Adipocyte (in vitro differentiated cells): ENCODE measurements around the gene MYO1G.

Experiments used
- DNase-seq: peaks from one replicate; pipeline ENCODE4 v3.0.0-alpha.2; 2015; ENCODE audit warnings: low read depth
- H3K27me3 ChIP-seq: replicated peaks from 2 replicates; pipeline ENCODE4 v1.7.0; 2013; ENCODE audit warnings: mild to moderate bottlenecking, low read length, moderate library complexity; ENCODE audit not compliant: control insufficient read depth, insufficient read depth
- H3K36me3 ChIP-seq: 2 replicates; pipeline ENCODE4 v1.7.0; 2013; ENCODE audit warnings: low read length, mild to moderate bottlenecking, moderate library complexity; ENCODE audit not compliant: control insufficient read depth, insufficient read depth, severe bottlenecking
- H3K4me1 ChIP-seq: 2 replicates; pipeline ENCODE4 v1.7.0; 2013; ENCODE audit warnings: mild to moderate bottlenecking, low read length, moderate library complexity; ENCODE audit not compliant: control insufficient read depth, insufficient read depth
- H3K4me3 ChIP-seq: 2 replicates; pipeline ENCODE4 v1.7.0; 2013; ENCODE audit warnings: mild to moderate bottlenecking, low read length, moderate library complexity
- H3K9ac ChIP-seq: 2 replicates; pipeline ENCODE4 v1.7.0; 2013; ENCODE audit warnings: mild to moderate bottlenecking, low read length, moderate library complexity
- H3K9me3 ChIP-seq: 2 replicates; pipeline ENCODE4 v1.7.0; 2013; ENCODE audit warnings: mild to moderate bottlenecking, low read length, moderate library complexity; ENCODE audit not compliant: control insufficient read depth

The MYO1G gene

GRCh38 chr7:44985033-44985695 lies 6.3 kb upstream of the MYO1G start:
- H3K4me3 ChIP-seq, result peak overlapping the region; percentile 88

GRCh38 chr7:44984478-44984758 lies 5.6 kb upstream of the MYO1G start:
- Histone ChIP-seq H3K4me3 (peak overlapping the region; percentile 88), H3K36me3 (peaks cover 40% of the 10 kb centered on the region), H3K4me1 (peaks cover 45% of the 10 kb centered on the region), H3K9ac (peak overlapping the region; percentile 49), H3K27me3 (no peaks in the 10 kb centered on the region), H3K9me3 (no peaks in the 10 kb centered on the region)
- no peak for DNase-seq

More at GRCh38 chr7:44985033-44985695, 6.3 kb upstream of the MYO1G start:
- H3K4me1 ChIP-seq, result peaks cover 42% of the 10 kb centered on the region
- no peak for DNase-seq
- H3K36me3 ChIP-seq, result peaks cover 40% of the 10 kb centered on the region
- no peaks in the 10 kb centered on the region for H3K27me3 ChIP-seq
- no peaks in the 10 kb centered on the region for H3K9me3 ChIP-seq
- H3K9ac ChIP-seq, result peak overlapping the region; percentile 89

GRCh38 chr7:44983742-44984477 lies 5.1 kb upstream of the MYO1G start:
- H3K27me3 ChIP-seq, result no peaks in the 10 kb centered on the region
- H3K4me3 ChIP-seq, result peak overlapping the region; percentile 88
- H3K9me3 ChIP-seq, result no peaks in the 10 kb centered on the region
- H3K4me1 ChIP-seq, result peaks cover 46% of the 10 kb centered on the region
- H3K36me3 ChIP-seq, result peaks cover 40% of the 10 kb centered on the region
- DNase-seq, result no peak
- H3K9ac ChIP-seq, result peak overlapping the region; percentile 49

GRCh38 chr7:44982970-44983369 lies 4.2 kb upstream of the MYO1G start:
- H3K27me3 ChIP-seq, result no peaks in the 10 kb centered on the region
- DNase-seq, result no peak

GRCh38 chr7:44982535-44982923 lies 3.7 kb upstream of the MYO1G start:
- peaks cover 46% of the 10 kb centered on the region for H3K4me1 ChIP-seq
- peaks cover 40% of the 10 kb centered on the region for H3K36me3 ChIP-seq
- H3K9me3 ChIP-seq, result no peaks in the 10 kb centered on the region

More at GRCh38 chr7:44982970-44983369, 4.2 kb upstream of the MYO1G start:
- Histone ChIP-seq H3K4me1 (peaks cover 46% of the 10 kb centered on the region), H3K36me3 (peaks cover 40% of the 10 kb centered on the region), H3K4me3 (no peak overlapping the region), H3K9me3 (no peaks in the 10 kb centered on the region), H3K9ac (no peak overlapping the region)

GRCh38 chr7:44981035-44981706 lies 2.4 kb upstream of the MYO1G start:
- peaks cover 40% of the 10 kb centered on the region for H3K36me3 ChIP-seq
- no peak overlapping the region for H3K4me3 ChIP-seq
- H3K4me1 ChIP-seq, result peaks cover 42% of the 10 kb centered on the region
- no peaks in the 10 kb centered on the region for H3K27me3 ChIP-seq
- H3K9ac ChIP-seq, result no peak overlapping the region
- DNase-seq, result no peak
- no peaks in the 10 kb centered on the region for H3K9me3 ChIP-seq

More at GRCh38 chr7:44982535-44982923, 3.7 kb upstream of the MYO1G start:
- Histone ChIP-seq H3K9ac (no peak overlapping the region), H3K27me3 (no peaks in the 10 kb centered on the region), H3K4me3 (no peak overlapping the region)
- no peak for DNase-seq

- Histone ChIP-seq H3K27me3 (no peaks in the 10 kb centered on the region), H3K4me3 (no peak overlapping the region), H3K36me3 (peaks cover 40% of the 10 kb centered on the region), H3K4me1 (peaks cover 36% of the 10 kb centered on the region), H3K9me3 (no peaks in the 10 kb centered on the region), H3K9ac (no peak overlapping the region)
- no peak for DNase-seq
Observed at GRCh38 chr7:44980393-44981034, 1.7 kb upstream of the MYO1G start.

- no peak overlapping the region for H3K9ac ChIP-seq
- peaks cover 29% of the 10 kb centered on the region for H3K4me1 ChIP-seq
- H3K4me3 ChIP-seq, result no peak overlapping the region
- peaks cover 34% of the 10 kb centered on the region for H3K36me3 ChIP-seq
- H3K9me3 ChIP-seq, result no peaks in the 10 kb centered on the region
- no peak for DNase-seq
- no peaks in the 10 kb centered on the region for H3K27me3 ChIP-seq
Observed at GRCh38 chr7:44979481-44980392, 922 bp upstream of the MYO1G start.

GRCh38 chr7:44977959-44978335 lies 868 bp downstream of the MYO1G start:
- H3K27me3 ChIP-seq, result peaks cover 7% of the 10 kb centered on the region
- DNase-seq, result no peak

GRCh38 chr7:44977304-44977958 lies 1.4 kb downstream of the MYO1G start:
- H3K9me3 ChIP-seq, result no peaks in the 10 kb centered on the region
- peaks cover 19% of the 10 kb centered on the region for H3K4me1 ChIP-seq
- no peak overlapping the region for H3K9ac ChIP-seq
- peaks cover 11% of the 10 kb centered on the region for H3K36me3 ChIP-seq
- no peak overlapping the region for H3K4me3 ChIP-seq
- H3K27me3 ChIP-seq, result peaks cover 12% of the 10 kb centered on the region
- no peak for DNase-seq

More at GRCh38 chr7:44977959-44978335, 868 bp downstream of the MYO1G start:
- H3K36me3 ChIP-seq, result peaks cover 16% of the 10 kb centered on the region
- no peak overlapping the region for H3K9ac ChIP-seq
- H3K9me3 ChIP-seq, result no peaks in the 10 kb centered on the region
- H3K4me3 ChIP-seq, result no peak overlapping the region
- peaks cover 19% of the 10 kb centered on the region for H3K4me1 ChIP-seq
